ENCODE measurements around the gene UGT1A10. TPM values are rescaled to one million over a fixed set of nuclear protein-coding genes. Genes with fewer than 3 reads are reported as not detected.

Gene UGT1A10
- total and polyA plus RNA-seq, 8 donors = 0.09 TPM; not detected in 7

- no peak for FAIRE-seq
Observed at GRCh38 chr2:233821709-233822100, 185.5 kb downstream of the UGT1A10 start.

DNA sequence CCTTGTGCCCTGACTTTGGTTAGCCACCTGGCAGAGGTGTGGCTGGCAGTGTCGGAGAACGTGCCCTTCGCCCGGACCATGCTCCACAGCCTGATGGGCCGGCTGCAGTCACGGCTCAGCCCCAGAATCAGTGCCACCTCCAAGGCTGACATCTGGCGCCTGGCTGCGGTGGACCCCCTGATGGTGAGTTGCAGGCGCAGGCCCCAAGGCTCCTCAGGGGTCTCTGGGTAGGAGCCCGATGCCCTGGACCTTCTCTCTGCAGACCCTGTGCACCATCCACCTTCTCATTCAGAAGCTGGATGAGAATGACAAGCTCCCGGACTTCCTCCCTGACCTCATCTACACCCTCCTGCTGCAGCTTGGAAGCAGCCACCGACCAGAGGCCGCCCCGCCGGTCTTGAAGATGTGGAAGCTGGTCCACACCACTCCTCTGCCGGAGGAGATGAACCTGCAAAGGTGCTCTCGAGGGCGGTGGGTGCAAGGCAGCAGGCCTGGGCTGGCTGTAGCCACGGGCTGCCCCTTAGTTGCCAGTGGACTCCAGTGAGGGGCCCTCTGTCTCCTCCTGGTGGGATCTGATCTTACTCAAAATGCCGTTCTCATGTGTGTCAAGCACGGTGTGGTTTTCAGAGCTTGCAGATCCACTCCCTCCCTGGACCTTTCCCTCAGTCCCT, 186.0 kb downstream of the UGT1A10 start:
- no peak overlapping the region for H3K27ac ChIP-seq
- no peaks in the 10 kb centered on the region for H3K36me3 ChIP-seq
- H3K27me3 ChIP-seq = no peaks in the 10 kb centered on the region
- H3K4me3 ChIP-seq = no peak overlapping the region
- H3K9me3 ChIP-seq = no peaks in the 10 kb centered on the region
- no peak for TF ChIP-seq CTCF (IDR thresholded peaks at IDR 0.05)
- FAIRE-seq (no peak), DNase-seq (peak in 2 of 6 donors; percentile 7 to 38), ATAC-seq (no peak)
- intact Hi-C loops (cut with DNase I) = no loop called here
- 72 to 89% methylated on average over 21 of the region's 21 CpGs for WGBS, 2 donors
- H3K4me1 ChIP-seq = no peaks in the 10 kb centered on the region

More at GRCh38 chr2:233821709-233822100, 185.5 kb downstream of the UGT1A10 start:
- peak in 1 of 6 donors; percentile 8 for DNase-seq
- H3K9me3 ChIP-seq = no peaks in the 10 kb centered on the region
- H3K27ac ChIP-seq = no peak overlapping the region
- no peaks in the 10 kb centered on the region for H3K4me1 ChIP-seq
- H3K27me3 ChIP-seq = no peaks in the 10 kb centered on the region
- intact Hi-C loops (cut with DNase I) = no loop called here
- no peak for ATAC-seq
- 73 to 88% methylated on average over 8 of the region's 8 CpGs for WGBS, 2 donors
- H3K4me3 ChIP-seq = no peak overlapping the region
- no peaks in the 10 kb centered on the region for H3K36me3 ChIP-seq
- no peak for TF ChIP-seq CTCF (IDR thresholded peaks at IDR 0.05)

Other genes with a start within 250 kb of the UGT1A10 start
- gene USP40, start 69.7 kb upstream of the UGT1A10 start, total RNA-seq = 10 to 100 TPM; 17.2 to 33.3 (median 22.1) TPM
- gene USP40, start 69.7 kb upstream of the UGT1A10 start, polyA plus RNA-seq = 10 to 100 TPM; 34.5 to 34.7 TPM
- under 1 TPM in 1 of 6 donors, not detected in 5; 0.12 TPM for gene UGT1A8, start 18.8 kb upstream of the UGT1A10 start, total RNA-seq
- gene UGT1A8, start 18.8 kb upstream of the UGT1A10 start, polyA plus RNA-seq = not detected
- gene UGT1A9, start 35.5 kb downstream of the UGT1A10 start, total RNA-seq = under 1 TPM in 1 of 6 donors, not detected in 5; 0.09 TPM
- not detected for gene UGT1A9, start 35.5 kb downstream of the UGT1A10 start, polyA plus RNA-seq
- not detected for gene UGT1A7, start 45.5 kb downstream of the UGT1A10 start, total RNA-seq
- not detected for gene UGT1A7, start 45.5 kb downstream of the UGT1A10 start, polyA plus RNA-seq
- gene UGT1A6, start 56.4 kb downstream of the UGT1A10 start, total RNA-seq = under 1 TPM in 1 of 6 donors, not detected in 5; 0.69 TPM
- gene UGT1A6, start 56.4 kb downstream of the UGT1A10 start, polyA plus RNA-seq = under 1 TPM in 1 of 2 donors, not detected in 1; 0.05 TPM
- gene UGT1A5, start 76.5 kb downstream of the UGT1A10 start, total RNA-seq = not detected
- not detected for gene UGT1A5, start 76.5 kb downstream of the UGT1A10 start, polyA plus RNA-seq
- under 1 TPM in 1 of 6 donors, not detected in 5; 0.19 TPM for gene UGT1A4, start 82.3 kb downstream of the UGT1A10 start, total RNA-seq
- not detected for gene UGT1A4, start 82.3 kb downstream of the UGT1A10 start, polyA plus RNA-seq
- gene UGT1A3, start 92.6 kb downstream of the UGT1A10 start, total RNA-seq = not detected
- not detected for gene UGT1A3, start 92.6 kb downstream of the UGT1A10 start, polyA plus RNA-seq
- under 1 TPM in 1 of 6 donors, not detected in 5; 0.28 TPM for gene UGT1A1, start 123.8 kb downstream of the UGT1A10 start, total RNA-seq
- gene UGT1A1, start 123.8 kb downstream of the UGT1A10 start, polyA plus RNA-seq = not detected
- not detected for gene MROH2A, start 141.9 kb downstream of the UGT1A10 start, total RNA-seq
- not detected for gene MROH2A, start 141.9 kb downstream of the UGT1A10 start, polyA plus RNA-seq
- 1 to 10 TPM in 1 of 6 donors, under 1 TPM in 2, not detected in 3; 0.47 to 1.2 (median 0.58) TPM for gene HJURP, start 218.1 kb downstream of the UGT1A10 start, total RNA-seq
- under 1 TPM; 0.16 to 0.34 TPM for gene HJURP, start 218.1 kb downstream of the UGT1A10 start, polyA plus RNA-seq

Measured in pancreas (tissue), 10 donors.